BE2C (cell line): ENCODE data around the gene POFUT1.

Experiments
- DNase-seq: peaks from one replicate; pipeline ENCODE4 v3.0.0-alpha.2; 2020
- H3K27me3 ChIP-seq: fragments of 250-450 bp; sonication (Bioruptor Pico); 2 replicates; pipeline ENCODE4 v1.5.1; 2020; ENCODE audit warnings: mild to moderate bottlenecking
- H3K36me3 ChIP-seq: fragments of 250-450 bp; sonication (Bioruptor Pico); 2 replicates; pipeline ENCODE4 v1.5.1; 2020; ENCODE audit warnings: mild to moderate bottlenecking
- H3K4me1 ChIP-seq: fragments of 250-450 bp; sonication (Bioruptor Pico); 2 replicates; pipeline ENCODE4 v1.5.1; 2020
- H3K4me3 ChIP-seq: 2 replicates; pipeline ENCODE4 v1.5.1; 2011; ENCODE audit warnings: low read depth, low read length
- H3K9me3 ChIP-seq: fragments of 250-450 bp; sonication (Bioruptor Pico); 2 replicates; pipeline ENCODE4 v1.5.1; 2020
- CTCF ChIP-seq: IDR thresholded peaks from 2 replicates; pipeline ENCODE4 v1.5.1; 2012; ENCODE audit warnings: mild to moderate bottlenecking, low read depth, low read length

POFUT1 gene

GRCh38 chr20:32184961-32185603 lies 22.6 kb upstream of the POFUT1 start:
- Histone ChIP-seq H3K9me3 (no peaks in the 10 kb centered on the region), H3K27me3 (no peaks in the 10 kb centered on the region), H3K4me3 (no peak overlapping the region), H3K36me3 (no peaks in the 10 kb centered on the region), H3K4me1 (no peaks in the 10 kb centered on the region)
- TF ChIP-seq CTCF, result no peak
- no peak for DNase-seq

DNA sequence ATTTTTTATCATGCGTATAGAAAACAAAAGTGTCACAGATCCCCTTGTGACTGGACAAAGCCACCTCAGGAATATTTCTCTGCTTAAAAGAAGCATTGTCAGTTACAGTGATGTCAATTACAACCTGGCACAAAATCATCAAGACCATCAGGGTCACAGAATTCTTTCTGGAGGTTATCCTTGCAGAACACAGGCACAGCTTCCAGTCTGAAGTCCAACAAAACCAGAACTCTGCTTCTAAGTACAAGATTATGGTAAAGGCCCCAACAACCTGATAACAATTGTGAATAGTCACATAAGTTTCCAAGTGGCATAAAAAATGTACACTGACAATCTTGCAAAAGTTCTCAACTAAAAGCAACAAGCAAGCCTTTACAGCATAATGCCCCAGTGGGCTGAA lies 21.2 kb upstream of the POFUT1 start:
- Histone ChIP-seq H3K4me3 (no peak overlapping the region), H3K36me3 (no peaks in the 10 kb centered on the region), H3K27me3 (no peaks in the 10 kb centered on the region), H3K9me3 (no peaks in the 10 kb centered on the region), H3K4me1 (no peaks in the 10 kb centered on the region)
- no peak for TF ChIP-seq CTCF
- no peak for DNase-seq

DNA sequence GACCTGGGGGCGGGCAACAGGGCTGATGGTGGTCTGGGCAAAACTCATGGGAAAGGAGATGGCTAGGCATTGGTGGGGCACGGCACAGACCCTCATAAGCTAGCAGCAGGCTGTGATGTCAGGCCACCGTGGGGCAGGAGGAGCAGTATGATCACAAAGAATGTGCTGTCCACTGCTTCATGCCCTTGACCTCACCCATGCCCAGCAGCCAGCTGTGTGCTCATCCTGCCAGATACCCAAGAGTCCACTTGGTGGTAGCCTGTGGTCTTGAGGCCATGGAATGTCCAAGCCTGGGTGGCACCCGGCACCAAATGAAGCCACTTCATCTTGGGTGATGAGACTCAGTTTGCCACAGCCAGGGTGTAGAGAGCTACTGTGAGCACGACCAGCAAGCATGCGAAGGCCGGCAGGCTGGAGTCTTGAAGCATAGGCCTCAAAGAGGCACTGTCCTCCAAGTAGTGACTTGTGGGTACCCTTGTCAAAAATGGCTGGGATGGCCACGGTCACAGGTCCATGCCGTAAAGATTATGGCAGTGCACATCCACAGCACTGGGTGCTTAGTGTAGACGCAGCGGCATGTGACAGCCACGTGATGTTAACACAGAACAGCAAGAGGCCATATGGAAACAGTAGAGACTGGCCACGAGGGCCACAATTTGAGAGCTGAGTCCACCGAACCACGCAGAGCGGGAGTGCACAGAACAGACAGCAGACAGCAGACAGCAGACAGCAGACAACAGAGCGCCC lies 19.1 kb upstream of the POFUT1 start:
- no peak for TF ChIP-seq CTCF
- Histone ChIP-seq H3K4me1 (no peaks in the 10 kb centered on the region), H3K36me3 (no peaks in the 10 kb centered on the region), H3K27me3 (no peaks in the 10 kb centered on the region), H3K9me3 (no peaks in the 10 kb centered on the region), H3K4me3 (no peak overlapping the region)
- no peak for DNase-seq

DNA sequence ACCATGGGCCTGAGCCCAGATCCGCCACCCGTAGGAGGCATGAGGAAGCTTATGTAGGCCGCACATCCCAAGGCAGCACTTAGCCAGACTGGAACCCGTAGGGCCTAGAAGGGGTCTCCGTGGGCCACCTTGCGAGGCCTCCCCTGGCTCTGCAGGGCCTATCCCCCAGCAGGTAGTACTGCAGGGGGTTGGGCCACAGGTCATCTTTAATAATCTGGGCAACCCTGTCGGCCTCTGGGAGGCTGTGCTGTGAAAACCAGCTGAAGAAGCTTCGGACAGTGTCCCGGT lies 18.6 kb upstream of the POFUT1 start:
- Histone ChIP-seq H3K9me3 (no peaks in the 10 kb centered on the region), H3K27me3 (no peaks in the 10 kb centered on the region), H3K4me1 (no peaks in the 10 kb centered on the region), H3K36me3 (no peaks in the 10 kb centered on the region), H3K4me3 (no peak overlapping the region)
- no peak for DNase-seq
- TF ChIP-seq CTCF, result no peak

DNA sequence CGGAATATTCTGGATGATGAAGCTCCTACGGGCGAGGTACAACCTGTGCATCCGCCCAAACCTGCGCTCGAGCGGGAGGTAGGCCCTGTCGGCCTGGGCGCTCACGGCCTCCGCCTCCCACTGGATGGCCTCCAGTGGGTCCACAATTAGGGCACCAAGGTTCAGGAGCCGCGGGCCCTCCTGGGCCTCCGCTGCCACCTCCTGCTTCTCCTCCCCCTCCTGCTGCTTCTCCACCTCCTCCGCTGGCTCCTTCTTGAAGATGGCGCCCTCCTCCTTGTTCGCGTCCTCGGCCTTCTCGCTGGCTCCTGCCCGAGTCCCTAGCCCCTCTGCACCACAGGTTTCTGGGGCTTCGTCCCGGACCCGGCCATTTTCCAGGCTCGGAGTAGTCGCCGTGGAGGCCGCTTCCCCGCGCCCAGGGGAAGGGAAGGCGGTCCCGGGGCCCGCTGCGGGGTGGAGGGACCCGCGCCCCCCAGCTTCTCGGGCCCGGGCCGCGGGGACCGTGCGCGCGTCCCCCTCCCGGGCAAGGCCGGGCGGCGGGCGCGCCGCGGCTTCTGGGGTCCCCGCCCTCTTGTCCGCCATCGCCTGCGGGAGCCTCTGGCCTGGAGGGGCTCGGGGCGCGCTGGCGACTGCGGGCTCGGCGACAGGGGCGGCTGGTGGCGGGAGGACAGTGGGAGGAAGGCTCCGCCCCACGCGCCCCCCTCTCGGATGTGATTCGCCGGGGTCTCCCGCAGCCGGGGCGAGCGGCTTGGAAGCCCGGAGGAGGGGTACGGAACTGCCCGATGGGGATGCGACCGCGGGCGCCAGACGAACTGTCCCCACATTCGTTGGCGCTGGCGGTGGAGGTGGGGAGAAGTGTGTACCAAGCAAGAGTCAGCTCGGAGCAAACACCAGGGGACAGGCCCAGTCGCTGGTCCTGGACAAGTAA lies 17.7 kb upstream of the POFUT1 start:
- H3K36me3 ChIP-seq, result peaks cover 2% of the 10 kb centered on the region; the same call in 1 of the 2 replicates
- TF ChIP-seq CTCF, result no peak
- DNase-seq, result peak; percentile 62
- no peaks in the 10 kb centered on the region for H3K4me1 ChIP-seq
- H3K27me3 ChIP-seq, result no peaks in the 10 kb centered on the region
- H3K9me3 ChIP-seq, result no peaks in the 10 kb centered on the region
- H3K4me3 ChIP-seq, result peak overlapping the region; percentile 60
